GM12878 (cell line): ENCODE data around the gene ENO2. TPM values are rescaled to one million over a fixed set of nuclear protein-coding genes. Genes with fewer than 3 reads are reported as not detected.

ENCODE experiments used
- ATAC-seq: fragments of 200-7000 bp; cut with Tn5 transposase; 3 replicates; pipeline ENCODE4 v1.9.1; 2020; ENCODE audit warnings: mild to moderate bottlenecking, moderate library complexity
- BruUV-seq: library from RNA; stranded (reverse); fragments of 400-500 nt; replicated peaks from 2 replicates; lab custom pipeline; 2021; lab: Mats Ljungman, UMichigan
- CTCF ChIA-PET: fragments of 300-600 bp; sonication (Branson Sonifier 250); formaldehyde crosslinking; extraction: SDS; loops from one replicate; lab custom pipeline; 2021; ENCODE audit warnings: inconsistent platforms; lab: Yijun Ruan, JAX
- POLR2A ChIA-PET: fragments of 350-600 bp; formaldehyde crosslinking; extraction: SDS; loops from one replicate; lab custom pipeline; 2021; ENCODE audit warnings: inconsistent platforms; lab: Charles Lee
- RAD21 ChIA-PET: fragments of 300-600 bp; sonication (Branson Sonifier 250); formaldehyde crosslinking; loops from one replicate; lab custom pipeline; 2023; ENCODE audit warnings: antibody characterized with exemption; ENCODE audit not compliant: unreplicated experiment; lab: Charles Lee
- SMC1A ChIA-PET: fragments of 300-600 bp; sonication (Branson Sonifier 250); formaldehyde crosslinking; loops from one replicate; lab custom pipeline; 2023; ENCODE audit not compliant: unreplicated experiment, uncharacterized antibody; lab: Charles Lee
- DNase-seq: peaks from one replicate; pipeline ENCODE4 v3.0.0-alpha.2; 2011; ENCODE audit warnings: low read depth, low spot score
- FAIRE-seq: peaks from 3 replicates; lab custom pipeline; 2011; peaks lifted over from hg19 to GRCh38; lab: Jason Lieb, UNC
- H2AFZ ChIP-seq: 2 replicates; pipeline ENCODE4 v1.6.0; 2011; ENCODE audit warnings: low read depth, low read length, control low read depth; ENCODE audit not compliant: control insufficient read depth
- H3K27ac ChIP-seq: 2 replicates; pipeline ENCODE4 v1.5.1; 2011; ENCODE audit warnings: control low read depth; ENCODE audit not compliant: control insufficient read depth, insufficient read depth
- H3K27me3 ChIP-seq, 2 experiments: replicated peaks in 1 of 2; 2 replicates each; pipeline versions ENCODE4 v1.6.0 to v1.6.1; 2011; ENCODE audit warnings: low read length in 1 of 2; ENCODE audit not compliant: control insufficient read depth in 2 of 2, insufficient read depth in 2 of 2
- H3K36me3 ChIP-seq, 2 experiments: 2 replicates each; pipeline ENCODE4 v1.5.1; 2011; ENCODE audit warnings: low read length in 1 of 2; ENCODE audit not compliant: control insufficient read depth in 2 of 2, insufficient read depth in 2 of 2
- H3K4me1 ChIP-seq: 2 replicates; pipeline ENCODE4 v1.6.1; 2011; ENCODE audit warnings: mild to moderate bottlenecking, low read length, moderate library complexity, mixed read lengths; ENCODE audit not compliant: control insufficient read depth, insufficient read depth
- H3K4me2 ChIP-seq: 2 replicates; pipeline ENCODE4 v1.6.0; 2011; ENCODE audit warnings: control low read depth; ENCODE audit not compliant: control insufficient read depth, insufficient read depth
- H3K4me3 ChIP-seq: fragments of 200-600 bp; sonication (generic); 2 replicates; pipeline ENCODE4 v1.5.1; 2016
- H3K79me2 ChIP-seq: 2 replicates; pipeline ENCODE4 v1.6.0; 2011; ENCODE audit warnings: low read length; ENCODE audit not compliant: control insufficient read depth, insufficient read depth
- H3K9ac ChIP-seq: 2 replicates; pipeline ENCODE4 v1.8.0; 2011; ENCODE audit warnings: low read length, control low read depth, mixed read lengths; ENCODE audit not compliant: control insufficient read depth, insufficient read depth
- H3K9me3 ChIP-seq: replicated peaks from 3 replicates; pipeline ENCODE4 v1.5.1; 2011; ENCODE audit warnings: mild to moderate bottlenecking, low read length; ENCODE audit not compliant: control insufficient read depth, insufficient read depth
- H4K20me1 ChIP-seq: 2 replicates; pipeline ENCODE4 v1.6.0; 2011; ENCODE audit not compliant: control insufficient read depth, insufficient read depth
- BMI1 ChIP-seq: fragments of 450-650 bp; IDR thresholded peaks from 2 replicates; pipeline ENCODE4 v1.6.1; 2016; ENCODE audit warnings: mild to moderate bottlenecking, moderate library complexity, borderline replicate concordance
- KAT2A ChIP-seq: conservative IDR thresholded peaks from 2 replicates; pipeline ENCODE4 v1.6.1; 2011; ENCODE audit warnings: low read depth, low read length; ENCODE audit not compliant: control insufficient read depth
- MYB ChIP-seq: fragments of 150-350 bp; IDR thresholded peaks from 2 replicates; pipeline ENCODE4 v1.6.1; 2014; ENCODE audit warnings: mild to moderate bottlenecking, low read depth, low read length, borderline replicate concordance
- POU2F2 ChIP-seq: IDR thresholded peaks from 3 replicates; pipeline ENCODE4 v1.6.1; 2011; ENCODE audit warnings: low read depth, mild to moderate bottlenecking, low read length, borderline replicate concordance
- RAD51 ChIP-seq: fragments of 450-650 bp; IDR thresholded peaks from 2 replicates; pipeline ENCODE4 v1.6.1; 2016; ENCODE audit warnings: moderate library complexity, mild to moderate bottlenecking, inconsistent platforms
- RELA ChIP-seq: fragments of 450-650 bp; IDR thresholded peaks from 2 replicates; pipeline ENCODE4 v1.8.0; 2014; ENCODE audit warnings: borderline replicate concordance; ENCODE audit not compliant: partially characterized antibody
- SP1 ChIP-seq: IDR thresholded peaks from one replicate; pipeline ENCODE4 v1.6.1; 2011; ENCODE audit warnings: low read depth, low read length
- YBX1 ChIP-seq: fragments of 450-650 bp; IDR thresholded peaks from 2 replicates; pipeline ENCODE4 v1.6.1; 2016; ENCODE audit warnings: antibody characterized with exemption
- WGBS: methylation state at CpG from one replicate; pipeline ENCODE4 v1.1.6; 2016; ENCODE audit warnings: low lambda C conversion rate; ENCODE audit not compliant: insufficient replicate concordance, insufficient coverage; ENCODE audit errors: missing lambda C conversion rate; 5-methylcytosine and 5-hydroxymethylcytosine counted together
- in situ Hi-C: fragments of 300-500 bp; cut with MboI; formaldehyde crosslinking; loops from 9 replicates; pipeline ENCODE4 v1.14.3; 2018; ENCODE audit warnings: mixed read lengths
- intact Hi-C: fragments of 100-400 bp; cut with micrococcal nuclease; formaldehyde crosslinking; loops from one replicate; pipeline ENCODE4 v1.14.2; 2022; ENCODE audit not compliant: unreplicated experiment
- polyA plus RNA-seq, 11 experiments: library from polyadenylated mRNA; depleted of rRNA in 4 of 11; unstranded in 6 of 11; stranded (reverse) in 5 of 11; fragments of >200 nt; fragmentation: Nextera tagmentation in 4 of 11; fragmentation: Illumina TruSeq in 1 of 11; extraction: Ambion mirVana in 4 of 11; extraction: Trizol in 1 of 11; gene quantifications; 1 replicate in 1 of 11; 2 replicates in 10 of 11; pipeline versions ENCODE4 v1.2.1 to v1.2.3, GENCODE V29; 2011 to 2016; ENCODE audit warnings: inconsistent platforms in 2 of 11, missing spikeins in 2 of 11, low read depth in 1 of 11
- total RNA-seq, 4 experiments: library from RNA; depleted of rRNA in 3 of 4; stranded (reverse); fragments of >200 nt in 3 of 4; fragmentation: Illumina TruSeq in 1 of 4; extraction: Trizol in 1 of 4; gene quantifications; 2 replicates each; pipeline versions ENCODE4 v1.2.1 to v1.2.3, GENCODE V29; 2013 to 2021
- TF ChIP-seq, protein P1 (sequence below), 3 experiments: IDR thresholded peaks in 2 of 3; conservative IDR thresholded peaks in 1 of 3; 2 replicates each; pipeline ENCODE4 v1.5.1; 2011; ENCODE audit warnings: low read depth in 3 of 3, low read length in 3 of 3, mild to moderate bottlenecking in 3 of 3, control low read depth in 2 of 3, moderate library complexity in 2 of 3, inconsistent platforms in 1 of 3, mixed read lengths in 1 of 3; ENCODE audit not compliant: control insufficient read depth in 2 of 3, insufficient read depth in 1 of 3; ENCODE audit errors: extremely low read depth in 1 of 3
- TF ChIP-seq, protein P2 (sequence below): fragments of 450-650 bp; IDR thresholded peaks from 2 replicates; pipeline ENCODE4 v1.6.1; 2017; ENCODE audit warnings: mild to moderate bottlenecking, moderate library complexity
- TF ChIP-seq, protein P3 (sequence below): fragments of 450-650 bp; IDR thresholded peaks from 2 replicates; pipeline ENCODE4 v1.6.1; 2016; ENCODE audit warnings: mild to moderate bottlenecking

The ENO2 gene
- total and polyA plus RNA-seq, 10 of the 15 experiments (the other 5 are each of a cell fraction or from before 2014, with no cell fraction given): 24.8 to 196 (median 43.1) TPM

DNA sequence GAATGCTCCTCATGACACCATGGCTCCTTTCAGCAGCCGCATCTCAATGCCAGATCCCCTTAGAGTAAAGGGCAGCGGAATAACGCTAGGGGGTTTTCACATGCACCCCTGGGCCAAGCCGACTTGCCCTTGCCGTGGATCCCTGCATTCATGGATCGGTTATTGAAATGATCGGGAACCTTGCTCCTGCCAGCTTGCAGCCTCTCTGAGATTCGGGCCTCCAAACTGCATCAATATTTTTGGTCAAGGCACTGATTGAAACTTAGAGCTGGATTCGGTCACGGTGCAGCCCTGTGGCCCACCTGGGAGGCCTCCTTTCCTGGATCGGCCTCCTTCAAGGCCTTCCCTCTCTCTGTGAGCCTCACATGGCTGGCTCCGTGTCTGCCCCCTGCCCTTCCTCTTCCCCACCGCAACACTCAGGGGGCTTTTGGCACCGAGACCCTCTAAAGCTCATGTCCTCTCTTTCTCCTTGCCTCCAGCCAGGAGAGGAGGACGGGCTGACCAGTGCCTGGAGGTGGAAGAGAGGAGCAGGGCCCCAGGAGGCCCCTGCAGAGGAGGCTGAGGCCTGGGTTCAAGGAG, 38.6 kb downstream of the ENO2 start:
- DNase-seq: no peak
- TSS peak; percentile 91 for BruUV-seq
- intact Hi-C loops (loop anchor here (1.0 kb wide), 1 partner anchor 8 kb away; no protein-coding TSS in a partner anchor), in situ Hi-C loops (loop anchor here (25.0 kb wide), 1 partner anchor 1684 kb away; no protein-coding TSS in a partner anchor)
- Histone ChIP-seq H3K4me3 (peak overlapping the region; percentile 95), H2AFZ (no peak overlapping the region), H3K27ac (peak overlapping the region; percentile 99), H3K36me3 (peaks cover 6 to 30% of the 10 kb centered on the region in 2 experiments), H3K79me2 (peaks cover 88% of the 10 kb centered on the region), H4K20me1 (no peaks in the 10 kb centered on the region), H3K27me3 (no peaks in the 10 kb centered on the region), H3K4me1 (peaks cover 73% of the 10 kb centered on the region), H3K9me3 (no peaks in the 10 kb centered on the region), H3K9ac (peak overlapping the region; percentile 99), H3K4me2 (peak overlapping the region; percentile 99)
- ChIA-PET RAD21 (interaction anchor here (0.5 to 3.4 kb wide), 6 partner anchors 9 to 504 kb away, joined by 3 to 16 read pairs (median 7); partner anchors contain the start of genes C12orf57 and RNU7-1), SMC1A (interaction anchor here (1.6 to 11.6 kb wide), 2 partner anchors 7 to 9 kb away, joined by 6 to 395 read pairs; partner anchors contain the start of genes C12orf57 and RNU7-1), CTCF (interaction anchor here (1.2 to 11.6 kb wide), 5 partner anchors 8 to 29 kb away, joined by 4 to 645 read pairs (median 4); partner anchors contain the start of genes C12orf57 and RNU7-1), POLR2A (interaction anchor here (0.8 to 17.8 kb wide), 4 partner anchors 7 to 155 kb away, joined by 3 to 524 read pairs (median 6); partner anchors contain the start of genes C12orf57 and RNU7-1)
- peak; percentile 38 for FAIRE-seq
- WGBS: 2% methylated on average over 15 of the region's 15 CpGs
- no peak for ATAC-seq
- TF ChIP-seq YBX1 (no peak), POU2F2 (no peak; the same call in 2 of the 3 replicates), MYB (no peak), SP1 (no peak), KAT2A (no peak), RELA (no peak), BMI1 (no peak), RAD51 (no peak)
- TF ChIP-seq, protein P1, sequence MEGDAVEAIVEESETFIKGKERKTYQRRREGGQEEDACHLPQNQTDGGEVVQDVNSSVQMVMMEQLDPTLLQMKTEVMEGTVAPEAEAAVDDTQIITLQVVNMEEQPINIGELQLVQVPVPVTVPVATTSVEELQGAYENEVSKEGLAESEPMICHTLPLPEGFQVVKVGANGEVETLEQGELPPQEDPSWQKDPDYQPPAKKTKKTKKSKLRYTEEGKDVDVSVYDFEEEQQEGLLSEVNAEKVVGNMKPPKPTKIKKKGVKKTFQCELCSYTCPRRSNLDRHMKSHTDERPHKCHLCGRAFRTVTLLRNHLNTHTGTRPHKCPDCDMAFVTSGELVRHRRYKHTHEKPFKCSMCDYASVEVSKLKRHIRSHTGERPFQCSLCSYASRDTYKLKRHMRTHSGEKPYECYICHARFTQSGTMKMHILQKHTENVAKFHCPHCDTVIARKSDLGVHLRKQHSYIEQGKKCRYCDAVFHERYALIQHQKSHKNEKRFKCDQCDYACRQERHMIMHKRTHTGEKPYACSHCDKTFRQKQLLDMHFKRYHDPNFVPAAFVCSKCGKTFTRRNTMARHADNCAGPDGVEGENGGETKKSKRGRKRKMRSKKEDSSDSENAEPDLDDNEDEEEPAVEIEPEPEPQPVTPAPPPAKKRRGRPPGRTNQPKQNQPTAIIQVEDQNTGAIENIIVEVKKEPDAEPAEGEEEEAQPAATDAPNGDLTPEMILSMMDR (IDR thresholded peaks at IDR 0.05 in 2 of 3, conservative IDR thresholded peaks at IDR 0.05 in 1 of 3; ENCODE audit: control insufficient read depth in 2 of 3, extremely low read depth in 1 of 3, insufficient read depth in 1 of 3, low read depth in 3 of 3, low read length in 3 of 3): no peak
- TF ChIP-seq, protein P2, sequence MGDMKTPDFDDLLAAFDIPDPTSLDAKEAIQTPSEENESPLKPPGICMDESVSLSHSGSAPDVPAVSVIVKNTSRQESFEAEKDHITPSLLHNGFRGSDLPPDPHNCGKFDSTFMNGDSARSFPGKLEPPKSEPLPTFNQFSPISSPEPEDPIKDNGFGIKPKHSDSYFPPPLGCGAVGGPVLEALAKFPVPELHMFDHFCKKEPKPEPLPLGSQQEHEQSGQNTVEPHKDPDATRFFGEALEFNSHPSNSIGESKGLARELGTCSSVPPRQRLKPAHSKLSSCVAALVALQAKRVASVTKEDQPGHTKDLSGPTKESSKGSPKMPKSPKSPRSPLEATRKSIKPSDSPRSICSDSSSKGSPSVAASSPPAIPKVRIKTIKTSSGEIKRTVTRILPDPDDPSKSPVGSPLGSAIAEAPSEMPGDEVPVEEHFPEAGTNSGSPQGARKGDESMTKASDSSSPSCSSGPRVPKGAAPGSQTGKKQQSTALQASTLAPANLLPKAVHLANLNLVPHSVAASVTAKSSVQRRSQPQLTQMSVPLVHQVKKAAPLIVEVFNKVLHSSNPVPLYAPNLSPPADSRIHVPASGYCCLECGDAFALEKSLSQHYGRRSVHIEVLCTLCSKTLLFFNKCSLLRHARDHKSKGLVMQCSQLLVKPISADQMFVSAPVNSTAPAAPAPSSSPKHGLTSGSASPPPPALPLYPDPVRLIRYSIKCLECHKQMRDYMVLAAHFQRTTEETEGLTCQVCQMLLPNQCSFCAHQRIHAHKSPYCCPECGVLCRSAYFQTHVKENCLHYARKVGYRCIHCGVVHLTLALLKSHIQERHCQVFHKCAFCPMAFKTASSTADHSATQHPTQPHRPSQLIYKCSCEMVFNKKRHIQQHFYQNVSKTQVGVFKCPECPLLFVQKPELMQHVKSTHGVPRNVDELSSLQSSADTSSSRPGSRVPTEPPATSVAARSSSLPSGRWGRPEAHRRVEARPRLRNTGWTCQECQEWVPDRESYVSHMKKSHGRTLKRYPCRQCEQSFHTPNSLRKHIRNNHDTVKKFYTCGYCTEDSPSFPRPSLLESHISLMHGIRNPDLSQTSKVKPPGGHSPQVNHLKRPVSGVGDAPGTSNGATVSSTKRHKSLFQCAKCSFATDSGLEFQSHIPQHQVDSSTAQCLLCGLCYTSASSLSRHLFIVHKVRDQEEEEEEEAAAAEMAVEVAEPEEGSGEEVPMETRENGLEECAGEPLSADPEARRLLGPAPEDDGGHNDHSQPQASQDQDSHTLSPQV: no peak
- TF ChIP-seq, protein P3, sequence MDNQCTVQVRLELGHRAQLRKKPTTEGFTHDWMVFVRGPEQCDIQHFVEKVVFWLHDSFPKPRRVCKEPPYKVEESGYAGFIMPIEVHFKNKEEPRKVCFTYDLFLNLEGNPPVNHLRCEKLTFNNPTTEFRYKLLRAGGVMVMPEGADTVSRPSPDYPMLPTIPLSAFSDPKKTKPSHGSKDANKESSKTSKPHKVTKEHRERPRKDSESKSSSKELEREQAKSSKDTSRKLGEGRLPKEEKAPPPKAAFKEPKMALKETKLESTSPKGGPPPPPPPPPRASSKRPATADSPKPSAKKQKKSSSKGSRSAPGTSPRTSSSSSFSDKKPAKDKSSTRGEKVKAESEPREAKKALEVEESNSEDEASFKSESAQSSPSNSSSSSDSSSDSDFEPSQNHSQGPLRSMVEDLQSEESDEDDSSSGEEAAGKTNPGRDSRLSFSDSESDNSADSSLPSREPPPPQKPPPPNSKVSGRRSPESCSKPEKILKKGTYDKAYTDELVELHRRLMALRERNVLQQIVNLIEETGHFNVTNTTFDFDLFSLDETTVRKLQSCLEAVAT: no peak
